Adipocyte (in vitro differentiated cells): ENCODE measurements around the gene TMED1.
A peak's percentile ranks its signal among the peaks of the same experiment; 100 is the strongest.
"Not testable (repeated sequence)": the region's sequence is repeated elsewhere in the genome, so short reads cannot be mapped to it uniquely, and the experiment has no call there.

Experiments
- DNase-seq: peaks from one replicate; pipeline ENCODE4 v3.0.0-alpha.2; 2015; ENCODE audit warnings: low read depth
- H3K27me3 ChIP-seq: replicated peaks from 2 replicates; pipeline ENCODE4 v1.7.0; 2013; ENCODE audit warnings: mild to moderate bottlenecking, low read length, moderate library complexity; ENCODE audit not compliant: control insufficient read depth, insufficient read depth
- H3K36me3 ChIP-seq: 2 replicates; pipeline ENCODE4 v1.7.0; 2013; ENCODE audit warnings: low read length, mild to moderate bottlenecking, moderate library complexity; ENCODE audit not compliant: control insufficient read depth, insufficient read depth, severe bottlenecking
- H3K4me1 ChIP-seq: 2 replicates; pipeline ENCODE4 v1.7.0; 2013; ENCODE audit warnings: mild to moderate bottlenecking, low read length, moderate library complexity; ENCODE audit not compliant: control insufficient read depth, insufficient read depth
- H3K4me3 ChIP-seq: 2 replicates; pipeline ENCODE4 v1.7.0; 2013; ENCODE audit warnings: mild to moderate bottlenecking, low read length, moderate library complexity
- H3K9ac ChIP-seq: 2 replicates; pipeline ENCODE4 v1.7.0; 2013; ENCODE audit warnings: mild to moderate bottlenecking, low read length, moderate library complexity
- H3K9me3 ChIP-seq: 2 replicates; pipeline ENCODE4 v1.7.0; 2013; ENCODE audit warnings: mild to moderate bottlenecking, low read length, moderate library complexity; ENCODE audit not compliant: control insufficient read depth

TMED1 gene

DNA sequence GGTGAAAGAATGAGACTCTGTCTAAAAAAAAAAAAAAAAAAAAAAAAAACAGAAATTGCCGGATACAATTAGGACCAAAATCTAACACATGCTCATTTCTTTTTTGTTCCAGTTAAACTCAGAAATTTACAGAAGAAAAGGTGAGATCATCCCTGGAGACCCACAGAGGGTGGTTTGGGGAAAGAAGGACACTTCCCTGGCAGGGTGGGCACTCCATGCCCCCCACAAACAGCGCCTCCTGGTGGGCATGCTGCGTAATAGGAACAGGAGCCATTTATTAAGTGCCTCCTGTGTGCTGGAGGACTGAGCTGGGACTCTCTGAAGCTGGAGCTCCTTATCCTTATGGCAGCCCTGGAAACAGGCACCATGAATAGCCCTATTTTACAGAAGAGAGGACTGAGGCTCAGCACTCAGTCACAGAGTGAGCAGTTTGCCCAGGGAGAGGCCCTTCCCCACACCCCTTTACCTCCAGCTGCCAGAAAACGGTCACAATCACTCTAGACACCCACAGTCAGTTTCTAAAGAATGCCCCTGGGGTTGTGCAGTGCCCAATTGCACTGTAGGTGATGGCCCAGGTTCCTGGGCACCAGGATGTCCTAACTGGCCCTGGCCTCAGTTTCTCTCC lies 22.3 kb upstream of the TMED1 start:
- DNase-seq: peak; percentile 67

DNA sequence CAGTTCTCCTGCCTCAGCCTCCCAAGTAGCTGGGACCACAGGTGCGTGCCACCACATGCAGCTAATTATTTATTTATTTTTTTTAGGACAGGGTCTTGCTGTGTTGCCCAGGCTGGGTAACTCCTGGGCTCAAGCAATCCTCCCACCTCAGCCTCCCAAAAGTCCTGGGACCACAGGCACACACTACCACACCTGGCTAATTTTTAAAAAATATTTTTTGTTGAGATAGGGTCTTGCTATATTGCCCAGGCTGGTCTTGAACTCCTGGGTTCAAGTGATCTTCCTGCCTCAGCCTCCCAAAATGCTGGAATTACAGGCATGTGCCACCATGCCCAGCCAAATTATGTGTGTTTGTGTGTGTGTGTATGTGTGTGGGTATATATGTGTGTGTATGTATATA lies 20.9 kb upstream of the TMED1 start:
- H3K9ac ChIP-seq, H3K4me3 ChIP-seq, H3K4me1 ChIP-seq, H3K9me3 ChIP-seq, DNase-seq, H3K27me3 ChIP-seq, H3K36me3 ChIP-seq: not testable (repeated sequence)

More for the DNA sequence above, 22.3 kb upstream of the TMED1 start:
- H3K27me3 ChIP-seq: no peaks in the 10 kb centered on the region
- H3K4me1 ChIP-seq: peaks cover 8% of the 10 kb centered on the region
- no peaks in the 10 kb centered on the region for H3K9me3 ChIP-seq
- no peaks in the 10 kb centered on the region for H3K36me3 ChIP-seq
- no peak overlapping the region for H3K4me3 ChIP-seq
- no peak overlapping the region for H3K9ac ChIP-seq

DNA sequence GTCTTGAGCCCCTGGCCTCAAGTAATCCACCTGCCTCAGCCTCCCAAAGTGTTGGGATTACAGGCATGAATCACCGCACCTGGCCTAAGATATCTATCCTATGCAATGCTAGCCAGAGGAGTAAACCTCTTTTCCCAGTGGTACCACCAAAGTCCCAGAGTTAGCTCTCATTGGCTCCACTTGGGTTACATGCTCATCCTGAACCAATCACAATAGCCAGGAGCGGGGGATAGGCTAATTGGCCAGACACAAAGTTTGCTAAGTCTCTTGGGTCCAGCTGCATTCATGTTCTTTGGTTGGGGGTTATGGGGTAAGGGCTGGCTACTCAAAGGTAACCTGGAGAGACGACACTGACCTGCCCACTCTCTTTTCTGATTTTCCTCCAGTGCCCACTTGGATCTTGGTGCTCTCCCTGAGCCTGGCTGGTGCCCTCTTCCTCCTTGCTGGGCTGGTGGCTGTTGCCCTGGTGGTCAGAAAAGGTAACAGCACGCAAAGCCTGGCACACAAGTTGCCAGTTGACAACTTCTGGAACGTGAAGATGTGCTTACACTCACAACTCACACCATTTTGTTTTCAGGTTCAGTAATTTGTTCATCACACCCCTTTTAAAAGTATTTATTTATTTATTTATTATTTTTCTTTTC lies 20.0 kb upstream of the TMED1 start:
- Histone ChIP-seq H3K4me3 (no peak overlapping the region), H3K9me3 (no peaks in the 10 kb centered on the region), H3K4me1 (no peaks in the 10 kb centered on the region), H3K9ac (no peak overlapping the region), H3K27me3 (no peaks in the 10 kb centered on the region), H3K36me3 (no peaks in the 10 kb centered on the region)
- DNase-seq: peak; percentile 32

DNA sequence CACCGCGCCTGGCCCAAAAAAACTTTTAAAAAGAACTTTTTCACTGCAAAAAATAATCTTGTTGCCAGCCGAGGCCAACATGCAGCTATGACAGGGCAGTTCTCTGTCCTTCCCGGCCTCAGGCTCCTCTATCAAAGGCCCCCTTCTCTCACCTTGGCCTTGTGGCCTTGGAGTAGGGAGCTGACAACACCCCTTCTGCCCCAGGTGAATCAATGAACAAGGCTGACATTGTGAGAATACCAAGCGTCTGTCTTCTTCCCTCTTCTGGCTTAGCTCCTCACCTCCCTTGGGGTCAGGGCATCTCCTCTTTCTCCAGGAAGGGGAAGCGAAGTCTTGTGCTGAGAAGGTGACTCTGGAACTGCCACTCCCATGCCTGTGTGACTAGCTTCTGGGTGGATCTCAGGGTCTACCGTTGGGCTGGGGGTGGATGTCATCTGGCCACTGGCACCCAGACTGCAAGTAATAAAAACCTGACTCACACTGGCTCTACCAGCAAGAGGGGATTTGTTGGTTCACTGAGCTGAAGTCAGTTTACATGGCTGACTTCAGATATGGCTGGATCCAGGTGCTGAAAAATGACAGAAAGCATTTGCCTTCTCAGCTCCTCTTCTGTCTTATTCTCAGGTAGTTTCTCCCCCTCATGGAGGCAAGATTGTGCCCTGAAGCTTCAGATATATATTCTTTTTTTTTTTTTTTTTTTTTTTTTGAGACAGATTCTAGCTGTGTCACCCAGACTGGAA lies 18.5 kb upstream of the TMED1 start:
- DNase-seq: no peak
- Histone ChIP-seq H3K36me3 (no peaks in the 10 kb centered on the region), H3K4me1 (no peaks in the 10 kb centered on the region), H3K4me3 (no peak overlapping the region), H3K9me3 (no peaks in the 10 kb centered on the region), H3K27me3 (no peaks in the 10 kb centered on the region), H3K9ac (no peak overlapping the region)

DNA sequence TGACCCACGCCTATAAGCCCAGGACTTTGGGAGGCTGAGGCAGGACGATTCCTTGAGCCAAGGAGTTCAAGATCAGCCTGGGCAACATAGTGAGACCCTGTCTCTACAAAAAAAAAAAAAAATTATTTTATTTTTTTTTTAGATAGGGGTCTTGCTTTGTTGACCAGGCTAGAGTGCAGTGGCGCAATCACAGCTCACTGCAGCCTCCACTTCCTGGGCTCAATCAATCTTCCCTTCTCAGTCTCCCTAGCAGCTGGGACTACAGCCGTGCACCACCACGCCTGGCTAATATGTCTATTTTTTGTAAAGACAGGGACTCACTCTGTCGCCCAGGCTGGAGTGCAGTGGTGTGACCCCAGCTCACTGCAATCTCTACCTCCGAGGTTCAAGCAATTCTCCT lies 16.9 kb upstream of the TMED1 start:
- no peaks in the 10 kb centered on the region for H3K36me3 ChIP-seq
- no peaks in the 10 kb centered on the region for H3K27me3 ChIP-seq

DNA sequence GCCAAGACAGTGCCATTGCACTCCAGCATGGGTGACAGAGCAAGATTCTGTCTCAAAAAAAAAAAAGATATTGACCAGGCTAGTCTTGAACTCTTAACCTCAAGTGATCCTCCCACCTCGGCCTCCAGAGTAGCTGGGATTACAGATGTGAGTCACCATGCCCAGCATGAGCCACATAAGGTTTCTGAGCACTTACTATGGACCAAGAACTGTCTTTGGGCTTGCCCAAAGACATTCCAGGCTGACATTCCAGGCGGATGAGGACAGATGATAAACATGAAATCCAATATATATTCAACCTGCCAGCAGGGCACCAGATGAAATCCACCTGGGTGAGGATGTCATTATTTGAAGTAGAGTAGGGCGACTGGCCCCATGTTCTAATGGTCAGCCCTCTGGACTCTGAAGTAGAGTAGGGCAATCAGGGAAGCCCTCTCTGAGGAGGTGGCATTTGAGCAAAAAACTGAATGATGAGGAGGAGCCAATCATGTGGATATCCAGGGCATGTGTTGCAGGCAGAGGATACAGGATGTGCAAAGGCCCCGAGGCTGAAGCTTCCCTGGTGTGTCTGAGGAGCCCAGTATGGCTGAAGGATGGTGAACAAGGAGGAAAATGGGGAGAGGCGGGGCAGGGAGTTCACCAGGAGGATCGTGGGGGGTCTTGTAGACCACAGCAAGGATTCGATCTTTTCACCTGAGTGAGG lies 16.2 kb upstream of the TMED1 start:
- H3K9ac ChIP-seq: no peak overlapping the region
- no peak overlapping the region for H3K4me3 ChIP-seq
- no peaks in the 10 kb centered on the region for H3K9me3 ChIP-seq
- H3K36me3 ChIP-seq: no peaks in the 10 kb centered on the region
- peak; percentile 46 for DNase-seq
- no peaks in the 10 kb centered on the region for H3K27me3 ChIP-seq
- peaks cover 4% of the 10 kb centered on the region for H3K4me1 ChIP-seq

More for the DNA sequence above, 16.9 kb upstream of the TMED1 start:
- peaks cover 4% of the 10 kb centered on the region for H3K4me1 ChIP-seq
- no peak for DNase-seq
- no peak overlapping the region for H3K9ac ChIP-seq
- H3K9me3 ChIP-seq: no peaks in the 10 kb centered on the region
- H3K4me3 ChIP-seq: no peak overlapping the region

DNA sequence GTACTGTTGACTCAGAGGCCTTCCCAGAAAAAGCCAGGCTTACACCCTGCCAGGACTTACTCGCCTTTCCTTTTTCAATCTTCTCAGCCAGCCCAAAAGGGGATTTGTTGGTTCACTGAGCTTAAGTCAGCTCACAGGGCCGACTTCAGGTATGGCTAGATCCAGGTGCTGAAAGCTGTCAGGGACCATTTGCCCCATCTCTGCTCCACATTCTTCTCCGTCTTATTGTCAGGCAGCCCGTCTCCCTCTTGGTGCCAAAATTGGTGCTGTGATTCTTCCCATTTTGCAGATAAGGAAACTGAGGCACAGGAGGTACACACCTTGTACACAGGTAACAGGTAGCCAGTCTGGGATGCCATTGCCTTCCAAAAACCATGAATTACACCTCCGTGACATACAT lies 14.6 kb upstream of the TMED1 start:
- no peaks in the 10 kb centered on the region for H3K36me3 ChIP-seq
- no peak overlapping the region for H3K4me3 ChIP-seq
- H3K4me1 ChIP-seq: peaks cover 4% of the 10 kb centered on the region
- H3K27me3 ChIP-seq: no peaks in the 10 kb centered on the region
- DNase-seq: no peak
- no peak overlapping the region for H3K9ac ChIP-seq
- peaks cover 7% of the 10 kb centered on the region for H3K9me3 ChIP-seq

DNA sequence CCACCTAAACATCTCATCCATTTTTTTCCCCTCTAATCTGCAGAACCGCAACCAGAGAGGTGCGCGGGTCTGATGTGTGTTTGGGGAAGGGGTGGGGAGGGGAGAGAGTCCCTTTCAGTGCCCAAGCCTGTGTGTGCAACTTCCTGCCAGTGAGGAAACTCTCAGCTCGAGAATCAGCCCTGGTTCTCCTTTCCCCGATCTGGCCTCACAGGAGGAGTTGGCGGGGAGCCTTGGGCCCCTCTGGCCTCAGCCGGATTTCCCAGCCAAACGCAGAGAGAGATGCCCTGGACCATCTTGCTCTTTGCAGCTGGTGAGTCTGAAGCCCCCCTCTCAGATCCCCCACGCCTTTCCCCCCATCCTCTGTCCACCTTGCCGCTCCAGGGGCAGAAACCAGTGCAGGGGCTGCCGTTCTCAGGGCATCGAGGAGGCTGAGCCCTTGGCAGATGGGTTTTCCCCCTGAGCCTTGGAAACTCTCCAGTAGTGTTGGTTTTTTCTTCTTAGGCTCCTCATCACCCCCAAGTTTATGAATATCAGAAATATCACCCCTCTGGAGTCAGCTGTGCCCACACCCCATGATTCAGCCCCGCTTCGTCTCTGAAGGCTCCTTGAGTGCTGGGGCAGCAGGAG lies 12.3 kb upstream of the TMED1 start, which contains the start of gene C19orf38:
Gene C19orf38 (plus strand): TSS at position 186 of the 627 bp plus-strand sequence. CDS start 94 bp downstream, at position 280.
- DNase-seq: peak; percentile 22
- Histone ChIP-seq H3K36me3 (no peaks in the 10 kb centered on the region), H3K9me3 (peaks cover 7% of the 10 kb centered on the region), H3K27me3 (no peaks in the 10 kb centered on the region), H3K9ac (no peak within 1 kb of the TSS), H3K4me1 (peaks cover 4% of the 10 kb centered on the region), H3K4me3 (no peak within 1 kb of the TSS)

DNA sequence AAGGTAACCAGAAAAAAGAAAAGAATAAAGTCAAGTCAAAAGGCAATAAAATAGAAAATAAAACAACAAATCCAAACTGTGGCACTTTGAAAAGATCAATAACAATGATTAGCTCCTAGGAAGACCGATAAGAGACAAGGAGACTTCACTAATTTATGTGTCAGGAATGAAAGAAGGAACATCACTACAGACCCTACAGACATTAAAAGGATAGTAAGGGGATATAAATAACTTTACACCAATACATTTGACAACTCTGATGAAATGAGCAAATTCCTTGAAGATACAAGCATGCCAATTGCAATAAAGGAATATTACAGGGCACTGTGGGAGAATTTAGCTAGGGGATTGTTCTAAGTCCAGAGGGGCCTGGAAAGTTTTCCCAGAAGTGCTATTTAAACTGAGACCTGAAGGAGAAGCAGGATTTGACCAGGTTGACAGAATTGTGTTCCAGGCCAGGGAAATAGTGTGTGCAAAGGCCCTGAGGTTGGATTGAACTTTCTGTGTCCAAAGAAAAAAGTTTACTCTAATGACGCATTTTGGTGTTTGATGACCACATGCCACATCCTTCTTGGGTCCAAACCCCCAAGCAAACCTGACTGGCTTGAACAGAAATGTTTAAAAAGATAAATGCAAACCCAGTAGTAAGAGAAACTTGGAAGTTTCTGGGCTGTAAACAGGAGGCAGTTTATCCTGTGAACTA lies 10.6 kb upstream of the TMED1 start:
- H3K4me3 ChIP-seq: no peak overlapping the region
- no peaks in the 10 kb centered on the region for H3K36me3 ChIP-seq
- DNase-seq: no peak
- H3K27me3 ChIP-seq: no peaks in the 10 kb centered on the region
- no peak overlapping the region for H3K9ac ChIP-seq
- peaks cover 4% of the 10 kb centered on the region for H3K4me1 ChIP-seq
- H3K9me3 ChIP-seq: peaks cover 7% of the 10 kb centered on the region

DNA sequence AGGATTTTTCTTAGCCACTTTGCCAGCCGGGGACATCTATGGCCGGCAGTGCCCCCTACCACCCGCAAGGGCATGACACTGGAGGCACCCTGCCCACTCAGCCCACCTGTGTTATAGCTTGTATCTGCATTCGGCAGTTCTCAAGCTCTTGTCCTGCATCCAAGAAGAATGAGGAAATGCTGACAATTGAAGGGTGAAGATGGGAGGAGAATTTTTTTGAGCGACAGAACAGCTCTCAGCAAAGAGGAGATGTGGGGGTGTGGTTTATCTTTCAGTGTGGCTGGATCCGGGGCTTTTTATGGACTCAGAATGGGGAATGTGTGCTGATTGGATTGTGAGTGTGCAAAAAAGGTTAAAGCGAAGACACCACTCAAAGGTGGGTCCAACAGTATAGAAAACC lies 6.8 kb upstream of the TMED1 start:
- H3K4me1 ChIP-seq: no peaks in the 10 kb centered on the region
- no peak overlapping the region for H3K4me3 ChIP-seq
- no peaks in the 10 kb centered on the region for H3K27me3 ChIP-seq
- H3K9ac ChIP-seq: no peak overlapping the region
- DNase-seq: no peak
- H3K9me3 ChIP-seq: peaks cover 7% of the 10 kb centered on the region
- no peaks in the 10 kb centered on the region for H3K36me3 ChIP-seq
